GM21825 (cell line): Measurements from ENCODE around the gene SCRT2.
"Not testable (repeated sequence)": the region's sequence is repeated elsewhere in the genome, so short reads cannot be mapped to it uniquely, and the experiment has no call there.

Source experiments
- ATAC-seq: cut with Tn5 transposase; IDR thresholded peaks from one replicate; pipeline ENCODE4 v1.9.1; 2021; ENCODE audit warnings: mild to moderate bottlenecking, moderate library complexity; ENCODE audit not compliant: unreplicated experiment

SCRT2 gene

DNA sequence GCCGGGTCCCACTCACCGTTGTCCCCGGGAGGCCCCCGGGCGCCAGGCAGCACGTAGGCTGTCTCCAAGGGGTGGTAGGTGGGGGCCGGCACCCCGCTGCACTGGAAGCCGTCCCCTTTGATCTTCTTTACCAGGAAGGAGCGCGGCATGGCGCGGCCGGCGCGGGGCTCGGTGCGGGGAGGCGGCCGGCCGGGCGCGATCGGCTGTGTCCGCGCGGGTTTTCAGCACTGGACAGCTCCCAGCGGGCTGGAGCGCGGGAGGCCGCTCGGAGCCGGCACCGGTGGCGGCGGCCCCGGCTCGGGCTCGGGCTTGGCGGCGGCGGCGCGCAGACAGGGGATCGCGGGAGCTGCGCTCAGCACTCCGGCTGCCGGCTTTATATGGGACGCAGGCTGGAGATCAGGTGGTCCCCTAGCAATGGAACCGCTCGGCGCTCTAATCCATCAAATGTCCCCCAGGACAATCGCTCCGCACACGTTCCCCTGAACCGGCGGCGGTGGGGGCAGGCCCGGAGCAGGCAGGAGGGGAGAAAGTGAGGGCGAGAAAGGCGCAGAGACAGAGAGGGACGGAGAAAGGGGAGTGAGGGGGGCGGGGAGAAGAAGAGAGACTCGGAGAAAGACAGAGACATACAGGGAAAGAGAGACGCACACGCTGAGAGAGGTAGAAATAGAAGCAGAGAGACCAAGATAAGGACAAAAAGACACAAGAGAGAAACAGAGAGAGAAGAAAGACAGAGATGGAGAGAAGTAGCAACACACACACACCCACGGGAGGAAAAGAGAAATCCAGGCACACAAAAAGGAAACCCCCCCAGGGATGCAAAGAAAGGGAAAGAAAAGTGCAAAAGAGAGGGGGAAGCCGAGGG, at the start of gene SCRT2:
TSS of gene SCRT2 (minus strand) at position 350 of the 862 bp plus-strand sequence. CDS start at position 149, 201 bp downstream.
- no peak for ATAC-seq

GRCh38 chr20:724797-725196, 49.2 kb upstream of the SCRT2 start:
- not testable (repeated sequence) for ATAC-seq

DNA sequence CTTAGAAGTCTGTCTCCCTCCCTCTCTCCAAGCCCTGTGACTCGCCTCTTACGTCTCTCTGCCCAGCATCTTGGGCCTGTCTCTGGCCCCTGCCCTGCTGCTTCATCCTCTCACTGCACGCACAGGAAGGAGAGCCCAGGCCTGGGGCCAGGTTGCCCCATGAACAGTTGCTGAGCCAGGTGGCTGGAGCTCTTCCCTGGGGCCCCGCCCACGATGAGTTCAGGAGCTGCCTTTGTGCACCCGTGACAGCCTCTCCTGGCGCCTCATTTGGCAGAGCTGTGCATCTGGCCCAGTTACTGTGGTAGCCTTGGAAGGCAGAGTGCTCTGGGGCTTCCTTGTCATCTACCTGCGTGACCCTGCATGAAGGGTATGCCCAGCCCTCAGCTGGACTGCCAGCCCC, 48.2 kb upstream of the SCRT2 start:
- no peak for ATAC-seq

GRCh38 chr20:722822-723644, 47.4 kb upstream of the SCRT2 start:
- no peak for ATAC-seq

- ATAC-seq = no peak
Measured at GRCh38 chr20:721876-722275, 46.3 kb upstream of the SCRT2 start.

DNA sequence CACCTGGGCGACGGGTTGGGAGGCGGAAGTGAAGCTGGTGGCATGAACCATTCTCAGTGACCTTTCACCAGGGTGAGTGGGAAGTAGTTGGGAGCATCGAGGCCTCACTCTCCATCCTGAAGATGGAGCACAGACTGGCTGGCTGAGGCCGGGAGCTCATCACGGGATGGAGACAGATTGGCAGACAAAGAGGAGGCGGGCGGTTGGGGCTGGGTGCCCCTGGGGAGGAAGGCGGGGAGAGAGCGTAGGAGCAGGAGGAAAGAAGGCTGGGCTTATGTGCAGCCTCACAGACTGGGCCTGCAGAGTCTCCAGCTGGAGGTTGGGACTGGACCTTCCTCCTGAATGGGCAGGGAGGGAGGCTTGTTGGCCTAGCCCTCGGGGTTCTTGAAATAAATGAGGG, 44.2 kb upstream of the SCRT2 start:
- no peak for ATAC-seq

- no peak for ATAC-seq
Measured at GRCh38 chr20:719068-719467, 43.5 kb upstream of the SCRT2 start.

GRCh38 chr20:717832-718231, 42.2 kb upstream of the SCRT2 start:
- ATAC-seq = no peak

DNA sequence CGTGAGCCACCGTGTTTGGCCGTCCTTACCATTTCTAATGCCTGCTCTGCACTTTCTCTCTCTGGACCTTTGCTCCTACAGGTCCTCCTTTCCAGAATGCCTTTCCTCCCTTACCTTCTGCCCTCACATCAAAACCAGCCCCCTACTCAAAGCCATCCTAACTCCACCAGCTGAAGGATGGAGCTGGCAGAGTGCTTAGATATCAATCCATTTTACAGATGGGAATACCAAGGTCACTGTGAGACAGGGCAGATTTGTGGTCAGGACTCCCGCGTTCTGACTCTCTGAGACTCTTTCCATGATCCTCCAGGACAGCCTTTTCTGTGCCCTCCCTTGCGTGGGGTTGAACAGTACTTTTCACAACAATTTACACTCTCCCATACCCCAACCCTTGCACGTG, 41.7 kb upstream of the SCRT2 start:
- no peak for ATAC-seq

DNA sequence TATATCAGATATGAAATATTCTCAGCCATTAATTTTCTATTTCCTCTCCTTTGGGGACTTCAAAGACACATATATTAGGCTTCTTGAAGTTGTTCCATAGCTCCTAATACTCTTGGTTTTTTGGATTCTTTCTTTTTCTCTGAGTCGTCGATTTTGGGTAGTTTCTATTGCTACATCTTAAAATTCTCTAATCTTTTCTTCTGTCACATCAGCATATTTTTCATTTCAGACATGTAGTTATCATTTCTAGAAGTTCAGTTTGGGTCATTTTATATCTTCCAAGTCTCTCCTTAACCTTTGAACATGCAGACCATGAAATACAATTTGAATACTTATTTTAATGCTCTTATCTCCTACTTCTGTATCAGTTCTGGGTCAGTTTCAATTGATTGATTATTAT, 38.9 kb upstream of the SCRT2 start:
- no peak for ATAC-seq

DNA sequence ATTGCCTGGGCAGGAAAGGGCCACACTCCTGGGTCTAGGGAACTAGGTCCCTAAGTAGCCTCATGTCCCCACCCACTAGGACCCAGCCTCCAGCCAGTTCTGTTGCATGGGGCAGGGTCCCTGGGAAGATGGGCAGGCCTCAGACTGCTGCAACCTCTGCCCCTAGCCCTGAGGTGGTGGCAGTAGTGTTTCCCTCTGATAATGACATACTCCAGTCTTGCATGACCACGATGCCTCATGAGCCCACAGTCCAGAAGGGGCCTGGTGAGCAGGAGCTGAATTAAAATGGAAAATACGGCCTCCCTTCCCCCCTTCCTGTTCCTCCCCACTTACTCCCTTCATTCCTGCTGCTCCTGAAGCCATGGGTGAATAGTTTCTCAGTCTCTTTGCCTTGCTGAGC, 36.0 kb upstream of the SCRT2 start:
- ATAC-seq = no peak

DNA sequence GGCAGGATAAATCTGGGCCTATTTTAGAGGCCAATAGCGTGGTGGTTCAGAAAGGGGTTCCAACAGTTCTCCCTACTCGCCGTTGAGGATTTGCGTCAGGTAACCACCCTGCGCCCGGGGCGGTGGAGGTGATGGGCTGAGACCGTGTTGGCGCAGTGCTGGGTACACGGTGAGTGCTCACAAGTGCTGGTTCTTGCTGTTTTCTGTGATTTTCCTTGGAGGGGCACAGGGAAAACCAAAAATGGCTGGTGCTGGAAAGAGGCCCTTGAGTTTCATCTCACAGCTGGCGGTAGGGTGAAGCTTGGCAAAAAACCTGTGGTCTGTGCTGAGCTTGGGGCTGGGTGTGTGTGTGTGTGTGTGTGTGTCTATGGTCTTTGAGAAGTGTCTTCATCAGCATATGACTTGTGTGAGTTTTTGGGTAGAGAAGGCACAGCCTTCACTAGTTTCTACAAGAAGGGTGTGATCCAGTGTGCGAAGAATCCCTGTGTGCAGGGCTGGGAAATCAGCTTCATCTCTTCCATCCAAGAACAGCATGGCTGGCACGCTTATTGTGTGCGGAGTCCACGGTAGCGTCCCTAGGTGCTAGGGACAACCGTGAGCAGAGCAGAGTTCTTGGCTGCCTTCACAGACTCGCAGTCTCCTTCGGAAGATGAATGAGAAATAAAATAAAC, 35.3 kb upstream of the SCRT2 start:
- no peak for ATAC-seq

- no peak for ATAC-seq
Measured at GRCh38 chr20:709991-710779, 34.6 kb upstream of the SCRT2 start.

DNA sequence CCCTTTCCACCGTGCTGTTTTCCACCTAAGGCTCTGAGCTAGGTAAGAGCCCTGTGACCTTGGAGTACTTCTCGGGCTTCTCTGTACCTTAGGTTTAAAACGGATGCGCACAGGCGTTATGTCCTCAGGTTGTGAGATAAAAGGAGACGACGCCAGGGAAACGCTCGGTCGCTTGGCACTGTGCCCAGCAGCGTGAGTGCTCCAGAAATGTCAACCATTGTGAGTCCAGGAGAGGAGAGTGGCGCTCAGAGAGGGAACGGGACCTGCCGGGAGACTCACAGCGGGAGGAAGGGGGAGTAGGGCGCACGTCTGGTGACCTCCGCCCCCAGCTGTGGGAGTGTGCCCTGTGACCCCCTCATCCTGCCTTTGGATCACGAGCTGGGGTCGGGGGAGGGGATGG, 33.8 kb upstream of the SCRT2 start:
- no peak for ATAC-seq

GRCh38 chr20:708956-709355, 33.4 kb upstream of the SCRT2 start:
- ATAC-seq = no peak

GRCh38 chr20:707451-708110, 32.0 kb upstream of the SCRT2 start:
- ATAC-seq = no peak

DNA sequence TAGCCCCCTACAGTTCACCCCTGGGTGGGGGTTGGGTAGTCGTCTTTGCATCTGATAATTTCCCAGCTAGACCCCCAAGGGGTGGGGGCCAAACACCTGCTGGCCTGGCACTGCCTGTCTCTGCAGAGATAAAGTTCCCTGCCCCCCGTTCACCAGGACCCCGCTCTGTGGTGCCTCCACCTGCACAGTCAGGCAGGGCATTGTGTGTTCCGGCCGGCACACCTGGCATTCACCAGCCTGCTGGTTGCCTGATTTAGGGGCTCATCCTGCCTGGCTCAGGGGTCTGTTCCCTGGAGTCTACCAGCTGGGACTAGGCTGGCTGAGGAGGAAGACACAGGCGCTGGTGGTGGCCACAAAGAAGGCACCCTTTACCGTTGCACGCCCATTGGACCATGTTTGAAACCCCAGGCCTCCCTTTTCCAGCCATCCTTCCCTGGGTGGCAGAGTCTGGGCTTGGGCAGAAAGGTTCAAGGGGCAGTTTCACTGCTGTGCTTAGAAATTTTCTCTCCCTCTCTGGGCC, 30.8 kb upstream of the SCRT2 start:
- ATAC-seq = no peak

DNA sequence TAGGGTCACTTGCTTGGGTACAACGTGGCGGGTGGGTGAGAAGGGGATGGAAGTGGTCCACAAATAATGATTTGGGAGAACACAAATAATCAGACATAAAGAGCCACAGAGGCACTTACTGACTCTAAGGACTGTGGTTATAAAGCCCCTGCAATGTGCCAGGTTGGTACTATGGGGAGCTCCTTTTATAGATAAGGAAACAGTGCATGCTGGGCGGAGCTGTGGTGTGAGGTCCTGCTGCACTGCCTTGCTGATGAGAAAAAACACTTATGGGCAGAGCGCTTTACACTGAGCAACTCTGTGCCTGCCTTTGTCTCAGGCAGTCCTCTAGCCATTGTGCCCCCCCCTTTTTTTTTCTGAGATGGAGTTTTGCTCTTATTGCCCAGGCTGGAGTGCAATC, 29.1 kb upstream of the SCRT2 start:
- ATAC-seq = no peak

DNA sequence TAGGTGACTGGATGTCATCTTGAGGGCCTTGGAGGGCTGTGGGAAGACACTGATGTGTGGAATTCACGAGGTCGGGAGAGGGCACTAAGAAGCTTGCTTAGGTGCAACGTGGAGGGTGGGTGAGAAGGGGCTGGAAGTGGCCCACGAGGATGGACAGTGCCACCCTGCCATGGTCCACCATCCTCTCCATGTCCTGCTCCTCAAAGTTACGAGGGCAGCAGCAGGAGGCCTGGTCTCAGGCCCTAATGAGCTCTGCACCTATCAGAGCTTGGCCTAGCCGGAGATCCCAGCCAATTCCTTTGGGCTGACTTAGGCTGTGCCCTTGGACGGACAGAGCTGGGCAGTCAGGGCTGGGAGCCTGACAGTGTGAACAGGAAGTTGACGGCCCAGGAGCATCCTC, 27.8 kb upstream of the SCRT2 start:
- ATAC-seq = no peak

DNA sequence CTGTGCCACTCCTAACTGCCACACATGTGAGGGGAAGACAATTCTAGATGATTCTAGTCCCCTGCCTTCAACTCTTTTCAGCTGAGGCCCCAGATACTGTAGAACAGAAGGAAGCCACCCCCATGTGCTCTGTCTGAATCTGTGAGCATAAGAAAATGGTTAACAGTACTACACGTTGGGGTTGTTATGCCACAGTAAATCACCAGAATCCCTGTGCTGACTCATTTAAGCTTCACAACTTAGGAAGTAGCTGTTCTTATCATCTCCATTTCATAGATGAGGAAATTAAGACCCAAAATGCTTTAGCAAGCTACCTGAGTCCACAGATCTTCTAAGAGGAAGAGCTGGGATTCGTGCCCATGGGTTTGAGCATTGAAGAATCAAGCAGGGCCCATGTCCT, 27.4 kb upstream of the SCRT2 start:
- ATAC-seq = no peak
